Progenitor cell of endocrine pancreas (in vitro differentiated cells): ENCODE results near the gene SDK2. TPM values are rescaled to one million over a fixed set of nuclear protein-coding genes. Genes with fewer than 3 reads are reported as not detected.

Experiments used
- DNase-seq: peaks from one replicate; pipeline ENCODE4 v3.0.0; 2021; ENCODE audit warnings: low spot score; ENCODE audit not compliant: unreplicated experiment
- H3K27ac Mint-ChIP-seq: 2 replicates; pipeline ENCODE4 v1.8.0; 2021; ENCODE audit warnings: mild to moderate bottlenecking, moderate library complexity, mixed read lengths
- H3K27me3 Mint-ChIP-seq: 2 replicates; pipeline ENCODE4 v1.8.0; 2021; ENCODE audit warnings: mixed read lengths
- H3K36me3 Mint-ChIP-seq: 2 replicates; pipeline ENCODE4 v1.8.0; 2022; ENCODE audit warnings: mixed read lengths; ENCODE audit not compliant: insufficient read depth
- H3K4me1 Mint-ChIP-seq: 2 replicates; pipeline ENCODE4 v1.8.0; 2021; ENCODE audit warnings: low read depth, mixed read lengths
- H3K4me3 Mint-ChIP-seq: 2 replicates; pipeline ENCODE4 v1.8.0; 2021; ENCODE audit warnings: low read depth, mild to moderate bottlenecking, moderate library complexity, mixed read lengths
- H3K9me3 Mint-ChIP-seq: 2 replicates; pipeline ENCODE4 v1.8.0; 2021; ENCODE audit warnings: low read depth, mixed read lengths
- CTCF ChIP-seq: fragments of 200-600 bp; sonication (generic); IDR thresholded peaks from one replicate; pipeline ENCODE4 v1.5.0; 2021; ENCODE audit warnings: antibody characterized with exemption, mild to moderate bottlenecking; ENCODE audit not compliant: unreplicated experiment
- total RNA-seq: library from RNA; stranded (reverse); gene quantifications from 2 replicates; pipeline ENCODE4 v1.2.1, GENCODE V29; 2021

The SDK2 gene
- total RNA-seq, 1 donor from 2014 or later, result 6.7 TPM

- Mint-ChIP-seq H3K36me3 (peaks cover 1% of the 10 kb centered on the region), H3K9me3 (peaks cover 3% of the 10 kb centered on the region), H3K4me3 (no peak overlapping the region), H3K4me1 (no peaks in the 10 kb centered on the region), H3K27ac (no peak overlapping the region), H3K27me3 (no peaks in the 10 kb centered on the region)
- DNase-seq, result no peak
- TF ChIP-seq CTCF, result no peak
Measured at GRCh38 chr17:73452009-73452408, 192.2 kb downstream of the SDK2 start.

- DNase-seq, result no peak
- no peaks in the 10 kb centered on the region for H3K4me1 Mint-ChIP-seq
- TF ChIP-seq CTCF, result no peak
- H3K36me3 Mint-ChIP-seq, result no peaks in the 10 kb centered on the region
- no peak overlapping the region for H3K27ac Mint-ChIP-seq
- no peaks in the 10 kb centered on the region for H3K27me3 Mint-ChIP-seq
- H3K4me3 Mint-ChIP-seq, result no peak overlapping the region
- no peaks in the 10 kb centered on the region for H3K9me3 Mint-ChIP-seq
Measured at GRCh38 chr17:73447319-73447718, 196.9 kb downstream of the SDK2 start.

GRCh38 chr17:73446617-73447016 lies 197.6 kb downstream of the SDK2 start:
- no peak for TF ChIP-seq CTCF
- H3K27me3 Mint-ChIP-seq, result no peaks in the 10 kb centered on the region
- no peak overlapping the region for H3K27ac Mint-ChIP-seq
- no peak overlapping the region for H3K4me3 Mint-ChIP-seq
- no peaks in the 10 kb centered on the region for H3K36me3 Mint-ChIP-seq
- no peaks in the 10 kb centered on the region for H3K4me1 Mint-ChIP-seq
- no peak for DNase-seq
- no peaks in the 10 kb centered on the region for H3K9me3 Mint-ChIP-seq

- Mint-ChIP-seq H3K4me1 (no peaks in the 10 kb centered on the region), H3K27ac (no peak overlapping the region), H3K4me3 (no peak overlapping the region), H3K9me3 (no peaks in the 10 kb centered on the region), H3K36me3 (no peaks in the 10 kb centered on the region), H3K27me3 (no peaks in the 10 kb centered on the region)
- no peak for TF ChIP-seq CTCF
- DNase-seq, result no peak
Measured at GRCh38 chr17:73445466-73445865, 198.8 kb downstream of the SDK2 start.

GRCh38 chr17:73444021-73444420 lies 200.2 kb downstream of the SDK2 start:
- Mint-ChIP-seq H3K27me3 (no peaks in the 10 kb centered on the region), H3K36me3 (no peaks in the 10 kb centered on the region), H3K4me3 (no peak overlapping the region), H3K4me1 (no peaks in the 10 kb centered on the region), H3K9me3 (no peaks in the 10 kb centered on the region), H3K27ac (no peak overlapping the region)
- DNase-seq, result no peak
- no peak for TF ChIP-seq CTCF
